Calu3 (cell line): ENCODE results near the gene TRPV5. TPM values are rescaled to one million over a fixed set of nuclear protein-coding genes. Genes with fewer than 3 reads are reported as not detected.

ENCODE experiments used
- BruUV-seq: library from RNA; stranded (reverse); fragments of 400-500 nt; replicated peaks from 2 replicates; lab custom pipeline; 2021; lab: Mats Ljungman, UMichigan
- CTCF ChIA-PET: fragments of 300-600 bp; sonication (Branson Sonifier 250); formaldehyde crosslinking; loops from one replicate; lab custom pipeline; 2022; ENCODE audit warnings: antibody characterized with exemption; lab: Charles Lee
- DNase-seq: peaks from one replicate; pipeline ENCODE4 v3.0.0; 2022
- H3K27ac Mint-ChIP-seq: one replicate; pipeline ENCODE4 v1.8.0; 2022; ENCODE audit warnings: mixed read lengths; ENCODE audit not compliant: unreplicated experiment
- H3K27me3 Mint-ChIP-seq: one replicate; pipeline ENCODE4 v1.8.0; 2022; ENCODE audit warnings: mixed read lengths; ENCODE audit not compliant: unreplicated experiment
- H3K36me3 Mint-ChIP-seq: one replicate; pipeline ENCODE4 v1.8.0; 2022; ENCODE audit warnings: mild to moderate bottlenecking, moderate library complexity, mixed read lengths; ENCODE audit not compliant: insufficient read depth, unreplicated experiment
- H3K4me1 Mint-ChIP-seq: one replicate; pipeline ENCODE4 v1.8.0; 2022; ENCODE audit warnings: mild to moderate bottlenecking, low read depth, mixed read lengths; ENCODE audit not compliant: unreplicated experiment
- H3K4me3 Mint-ChIP-seq: one replicate; pipeline ENCODE4 v1.8.0; 2022; ENCODE audit warnings: mild to moderate bottlenecking, low read depth, moderate library complexity, mixed read lengths; ENCODE audit not compliant: unreplicated experiment
- H3K9me3 Mint-ChIP-seq: one replicate; pipeline ENCODE4 v1.8.0; 2022; ENCODE audit warnings: low read depth, mixed read lengths; ENCODE audit not compliant: unreplicated experiment
- CTCF ChIP-seq: fragments of 200-600 bp; IDR thresholded peaks from one replicate; pipeline ENCODE4 v1.8.0; 2022; ENCODE audit warnings: antibody characterized with exemption; ENCODE audit not compliant: unreplicated experiment
- intact Hi-C: fragments of 100-400 bp; cut with micrococcal nuclease; formaldehyde crosslinking; loops from one replicate; pipeline ENCODE4 v1.10.0; 2022; ENCODE audit not compliant: unreplicated experiment
- total RNA-seq: library from RNA; stranded (reverse); gene quantifications from 2 replicates; pipeline ENCODE4 v1.2.3, GENCODE V29; 2022

Gene TRPV5
- total RNA-seq, 1 experiment from 2014 or later, result not detected

- Mint-ChIP-seq H3K4me3 (no peak overlapping the region), H3K27ac (no peak overlapping the region), H3K4me1 (no peaks in the 10 kb centered on the region), H3K36me3 (no peaks in the 10 kb centered on the region), H3K27me3 (peaks cover 91% of the 10 kb centered on the region), H3K9me3 (no peaks in the 10 kb centered on the region)
- CTCF ChIA-PET, result no interaction called here
- intact Hi-C loops, result no loop called here
- no peak for DNase-seq
- no TSS peak for BruUV-seq
- TF ChIP-seq CTCF, result no peak
Observed at GRCh38 chr7:142864980-142865747, 68.4 kb downstream of the TRPV5 start.

GRCh38 chr7:142863891-142864685, 69.5 kb downstream of the TRPV5 start:
- DNase-seq, result no peak
- Mint-ChIP-seq H3K36me3 (no peaks in the 10 kb centered on the region), H3K4me1 (no peaks in the 10 kb centered on the region), H3K27me3 (peaks cover 91% of the 10 kb centered on the region), H3K27ac (no peak overlapping the region), H3K4me3 (no peak overlapping the region), H3K9me3 (no peaks in the 10 kb centered on the region)
- no TSS peak for BruUV-seq
- CTCF ChIA-PET, result no interaction called here
- intact Hi-C loops, result no loop called here
- no peak for TF ChIP-seq CTCF

- no peak for DNase-seq
- no peaks in the 10 kb centered on the region for H3K4me1 Mint-ChIP-seq
- intact Hi-C loops, result no loop called here
- TF ChIP-seq CTCF, result no peak
- no peak overlapping the region for H3K27ac Mint-ChIP-seq
- no peaks in the 10 kb centered on the region for H3K36me3 Mint-ChIP-seq
- peaks cover 87% of the 10 kb centered on the region for H3K27me3 Mint-ChIP-seq
- CTCF ChIA-PET, result no interaction called here
- no peaks in the 10 kb centered on the region for H3K9me3 Mint-ChIP-seq
- H3K4me3 Mint-ChIP-seq, result no peak overlapping the region
- no TSS peak for BruUV-seq
Observed at GRCh38 chr7:142862786-142863400, 70.7 kb downstream of the TRPV5 start.

GRCh38 chr7:142862351-142862750, 71.2 kb downstream of the TRPV5 start:
- no TSS peak for BruUV-seq
- CTCF ChIA-PET, result no interaction called here
- no peaks in the 10 kb centered on the region for H3K4me1 Mint-ChIP-seq
- H3K27ac Mint-ChIP-seq, result no peak overlapping the region
- H3K9me3 Mint-ChIP-seq, result no peaks in the 10 kb centered on the region
- TF ChIP-seq CTCF, result no peak
- H3K36me3 Mint-ChIP-seq, result no peaks in the 10 kb centered on the region
- H3K27me3 Mint-ChIP-seq, result peaks cover 84% of the 10 kb centered on the region
- no peak for DNase-seq
- intact Hi-C loops, result no loop called here
- H3K4me3 Mint-ChIP-seq, result no peak overlapping the region
